HepG2 (cell line): Measurements from ENCODE around the gene ZIC3. TPM values are rescaled to one million over a fixed set of nuclear protein-coding genes. Genes with fewer than 3 reads are reported as not detected.

Experiments used
- ATAC-seq: fragments of 200-7000 bp; cut with Tn5 transposase; 3 replicates; pipeline ENCODE4 v1.9.1; 2020; ENCODE audit warnings: mild to moderate bottlenecking, moderate library complexity
- BruUV-seq: library from RNA; stranded (reverse); fragments of 400-500 nt; replicated peaks from 2 replicates; lab custom pipeline; 2021; lab: Mats Ljungman, UMichigan
- CTCF ChIA-PET: fragments of 300-600 bp; formaldehyde crosslinking; extraction: SDS; loops from one replicate; lab custom pipeline; 2021; ENCODE audit warnings: low total read pairs, inconsistent platforms, low intra/inter-chr PET ratio; lab: Yijun Ruan, JAX
- POLR2A ChIA-PET: fragments of 350-600 bp; sonication (Branson Sonifier 250); formaldehyde crosslinking; loops from one replicate; lab custom pipeline; 2020; ENCODE audit warnings: antibody characterized with exemption, inconsistent platforms; lab: Yijun Ruan, JAX
- DNase-seq: peaks from one replicate; pipeline ENCODE4 v3.0.0-alpha.2; 2015; ENCODE audit warnings: low spot score
- FAIRE-seq: peaks from 3 replicates; lab custom pipeline; 2011; peaks lifted over from hg19 to GRCh38; lab: Jason Lieb, UNC
- H2AFZ ChIP-seq: one replicate; pipeline ENCODE4 v1.6.1; 2011; ENCODE audit warnings: low read length, inconsistent platforms
- H3K27ac ChIP-seq: fragments of 300-600 bp; 3 replicates; pipeline ENCODE4 v1.8.0; 2011; ENCODE audit warnings: mixed run types, mild to moderate bottlenecking, mixed read lengths, low read length, inconsistent platforms; ENCODE audit not compliant: insufficient read depth; ENCODE audit errors: extremely low read length
- H3K27me3 ChIP-seq, 2 experiments: fragments of 200-600 bp in 1 of 2; 2 replicates in 1 of 2; 3 replicates in 1 of 2; pipeline versions ENCODE4 v1.6.0 to v1.8.0; 2011; ENCODE audit warnings: low read length in 2 of 2, mild to moderate bottlenecking in 2 of 2, moderate library complexity in 2 of 2, inconsistent platforms in 1 of 2; ENCODE audit not compliant: insufficient read depth in 2 of 2, control insufficient read depth in 1 of 2
- H3K36me3 ChIP-seq, 2 experiments: fragments of 200-600 bp in 1 of 2; replicated peaks in 1 of 2; 2 replicates in 1 of 2; 3 replicates in 1 of 2; pipeline versions ENCODE4 v1.5.1 to v1.8.0; 2011; ENCODE audit warnings: low read length in 2 of 2, inconsistent platforms in 1 of 2; ENCODE audit not compliant: insufficient read depth in 2 of 2, control insufficient read depth in 1 of 2
- H3K4me1 ChIP-seq: 2 replicates; pipeline ENCODE4 v1.5.1; 2012; ENCODE audit warnings: low read length, inconsistent platforms; ENCODE audit not compliant: insufficient read depth
- H3K4me2 ChIP-seq: 2 replicates; pipeline ENCODE4 v1.6.0; 2011; ENCODE audit warnings: low read depth, low read length, inconsistent platforms
- H3K4me3 ChIP-seq, 3 experiments: fragments of 200-600 bp in 1 of 3; sonication (generic), shearing (Covaris generic) in 1 of 3; replicated peaks in 1 of 3; 2 replicates each; pipeline ENCODE4 v1.5.1; 2011 to 2016; ENCODE audit warnings: low read length in 3 of 3, inconsistent platforms in 2 of 3, low read depth in 2 of 3, mild to moderate bottlenecking in 2 of 3, control low read depth in 1 of 3, mixed read lengths in 1 of 3; ENCODE audit not compliant: insufficient read depth in 1 of 3
- H3K79me2 ChIP-seq: one replicate; pipeline ENCODE4 v1.6.1; 2011; ENCODE audit warnings: low read length, inconsistent platforms; ENCODE audit not compliant: insufficient read depth
- H3K9ac ChIP-seq: 2 replicates; pipeline ENCODE4 v1.6.0; 2011; ENCODE audit warnings: mild to moderate bottlenecking, low read depth, low read length, inconsistent platforms; ENCODE audit not compliant: insufficient read depth
- H3K9me3 ChIP-seq: 2 replicates; pipeline ENCODE4 v1.5.1; 2012; ENCODE audit warnings: mild to moderate bottlenecking, low read length
- H4K20me1 ChIP-seq: 2 replicates; pipeline ENCODE4 v1.6.0; 2011; ENCODE audit warnings: inconsistent platforms, mild to moderate bottlenecking, low read length, moderate library complexity; ENCODE audit not compliant: insufficient read depth
- ATF3 ChIP-seq: sonication (generic); formaldehyde crosslinking; IDR thresholded peaks from 2 replicates; pipeline ENCODE4 v1.4.0; 2020; ENCODE audit warnings: missing genetic modification reagents
- ESRRA ChIP-seq: sonication (generic); formaldehyde crosslinking; IDR thresholded peaks from 2 replicates; pipeline ENCODE4 v1.5.1; 2020; ENCODE audit warnings: mild to moderate bottlenecking, low read depth, missing genetic modification reagents
- HNF4A ChIP-seq: sonication (generic); formaldehyde crosslinking; IDR thresholded peaks from 2 replicates; pipeline ENCODE4 v1.4.0; 2020; ENCODE audit warnings: missing genetic modification reagents
- KDM4B ChIP-seq: sonication (generic); formaldehyde crosslinking; IDR thresholded peaks from 2 replicates; pipeline ENCODE4 v1.4.0; 2020; ENCODE audit warnings: missing genetic modification reagents
- MEIS1 ChIP-seq: sonication (generic); formaldehyde crosslinking; IDR thresholded peaks from 2 replicates; pipeline ENCODE4 v1.9.0; 2021; ENCODE audit warnings: mild to moderate bottlenecking, missing genetic modification reagents, moderate library complexity, borderline replicate concordance
- NAIF1 ChIP-seq: sonication (generic); formaldehyde crosslinking; IDR thresholded peaks from 2 replicates; pipeline ENCODE4 v1.5.0; 2020; ENCODE audit warnings: mild to moderate bottlenecking, missing genetic modification reagents, borderline replicate concordance
- NCOA5 ChIP-seq: sonication (generic); formaldehyde crosslinking; IDR thresholded peaks from 2 replicates; pipeline ENCODE4 v1.4.0; 2020; ENCODE audit warnings: missing genetic modification reagents
- PCBP2 ChIP-seq: fragments of 200-400 bp; formaldehyde crosslinking; optimal IDR thresholded peaks from 2 replicates; pipeline ENCODE3; 2018; ENCODE audit warnings: low read length, low read depth; ENCODE audit not compliant: poor library complexity, severe bottlenecking
- PRPF4 ChIP-seq: fragments of 200-400 bp; formaldehyde crosslinking; IDR thresholded peaks from 2 replicates; pipeline ENCODE4 v1.6.1; 2016; ENCODE audit warnings: low read length, low read depth; ENCODE audit not compliant: poor library complexity, severe bottlenecking
- RERE ChIP-seq: IDR thresholded peaks from 2 replicates; pipeline ENCODE4 v1.6.1; 2016; ENCODE audit warnings: low read depth, missing genetic modification reagents, missing compliant biosample characterization
- SMYD3 ChIP-seq: sonication (generic); formaldehyde crosslinking; IDR thresholded peaks from 2 replicates; pipeline ENCODE4 v1.8.1; 2023; ENCODE audit warnings: mild to moderate bottlenecking, missing genetic modification reagents
- SNAPC2 ChIP-seq: sonication (generic); formaldehyde crosslinking; IDR thresholded peaks from 2 replicates; pipeline ENCODE4 v1.8.1; 2022; ENCODE audit warnings: mild to moderate bottlenecking, missing genetic modification reagents
- SP140L ChIP-seq: sonication (generic); formaldehyde crosslinking; IDR thresholded peaks from 2 replicates; pipeline ENCODE4 v1.4.0; 2020; ENCODE audit warnings: missing genetic modification reagents, borderline replicate concordance
- ZC3H13 ChIP-seq: sonication (generic); formaldehyde crosslinking; IDR thresholded peaks from 2 replicates; pipeline ENCODE4 v1.8.1; 2023; ENCODE audit warnings: mild to moderate bottlenecking, missing genetic modification reagents, moderate library complexity
- ZNF138 ChIP-seq: sonication (generic); formaldehyde crosslinking; IDR thresholded peaks from 2 replicates; pipeline ENCODE4 v1.5.0; 2020; ENCODE audit warnings: mild to moderate bottlenecking, low read depth, missing genetic modification reagents
- ZNF296 ChIP-seq: sonication (generic); formaldehyde crosslinking; conservative IDR thresholded peaks from 2 replicates; pipeline ENCODE4 v1.5.0; 2020; ENCODE audit warnings: mild to moderate bottlenecking, missing genetic modification reagents
- ZNF333 ChIP-seq: sonication (generic); formaldehyde crosslinking; IDR thresholded peaks from 2 replicates; pipeline ENCODE4 v1.4.0; 2020; ENCODE audit warnings: mild to moderate bottlenecking, missing genetic modification reagents, borderline replicate concordance
- ZNF768 ChIP-seq: sonication (generic); formaldehyde crosslinking; IDR thresholded peaks from 2 replicates; pipeline ENCODE4 v1.4.0; 2020; ENCODE audit warnings: missing genetic modification reagents
- WGBS: methylation state at CpG from one replicate; pipeline ENCODE4 v1.1.6; 2017; ENCODE audit warnings: low lambda C conversion rate; 5-methylcytosine and 5-hydroxymethylcytosine counted together
- in situ Hi-C: cut with HindIII; loops from 2 replicates; pipeline ENCODE4 v1.10.0; 2017; ENCODE audit warnings: low pct_unique_long_range_greater_than_20kb; ENCODE audit not compliant: extremely low pct_ligation_motif_present
- intact Hi-C: fragments of 100-400 bp; cut with micrococcal nuclease; formaldehyde crosslinking; loops from one replicate; pipeline ENCODE4 v1.10.0; 2022; ENCODE audit not compliant: unreplicated experiment
- polyA plus RNA-seq, 8 experiments: library from polyadenylated mRNA; depleted of rRNA in 3 of 8; stranded (reverse) in 7 of 8; unstranded in 1 of 8; fragments of >200 nt; fragmentation: Illumina TruSeq in 4 of 8; extraction: Trizol in 4 of 8; gene quantifications; 2 replicates each; pipeline versions ENCODE4 v1.2.1 to v1.2.3, GENCODE V29; 2011 to 2016; ENCODE audit warnings: low read depth in 4 of 8, missing spikeins in 1 of 8, mixed read lengths in 1 of 8; ENCODE audit not compliant: insufficient read depth in 1 of 8
- total RNA-seq, 5 experiments: library from RNA; depleted of rRNA; stranded (reverse); fragments of >200 nt; fragmentation: Illumina TruSeq; extraction: Trizol; gene quantifications; 2 replicates each; pipeline ENCODE4 v1.2.3, GENCODE V29; 2016; ENCODE audit warnings: low read depth in 1 of 5
- TF ChIP-seq, protein P1 (sequence below): sonication (generic); formaldehyde crosslinking; IDR thresholded peaks from 2 replicates; pipeline ENCODE4 v1.5.0; 2020; ENCODE audit warnings: missing genetic modification reagents, mild to moderate bottlenecking, borderline replicate concordance

ZIC3 gene
- total and polyA plus RNA-seq, 2 of the 13 experiments (the other 11 are each of a cell fraction or from before 2014, with no cell fraction given): not detected

DNA sequence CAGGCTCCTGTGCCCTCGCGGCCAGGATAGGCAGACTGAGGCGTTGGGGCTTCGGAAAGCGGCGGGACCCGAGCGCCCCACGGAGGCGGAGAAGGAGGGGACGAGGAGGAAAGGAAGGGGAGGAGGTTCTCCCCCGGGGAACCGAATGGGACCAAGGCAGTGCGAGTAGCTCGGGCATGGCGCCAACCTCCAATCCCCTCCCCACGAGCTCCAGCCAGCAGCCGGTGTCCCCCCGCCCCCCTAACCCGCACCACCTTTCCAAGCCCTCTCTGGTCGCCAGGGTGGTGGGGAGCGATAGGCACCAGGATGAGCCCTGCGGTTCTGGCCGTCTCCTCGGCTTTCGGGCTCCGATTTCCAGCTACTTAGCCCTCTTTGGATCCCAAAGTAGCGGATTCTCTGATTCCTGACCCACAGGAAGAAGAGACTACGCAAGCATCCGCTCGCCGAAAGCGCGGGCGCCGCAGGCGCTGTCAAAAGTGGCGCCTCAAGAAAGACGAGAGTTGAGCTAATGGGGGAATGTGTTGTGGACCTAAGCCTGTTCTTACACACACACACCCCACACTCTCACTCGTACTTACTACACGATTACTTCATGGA is 15.2 kb upstream of the ZIC3 start:
- WGBS: 63% methylated on average over 11 of the region's 41 CpGs
- no peak for TF ChIP-seq MEIS1 (CRISPR knock-in tag)
- TF ChIP-seq ESRRA: no peak
- TF ChIP-seq ZNF296 (CRISPR knock-in tag): no peak
- no peak for TF ChIP-seq ZNF138
- TF ChIP-seq ZC3H13 (CRISPR knock-in tag): no peak
- no peak for TF ChIP-seq ZNF333
- TF ChIP-seq ATF3: no peak
- no peak for TF ChIP-seq NAIF1 (CRISPR knock-in tag)
- TF ChIP-seq SNAPC2 (CRISPR knock-in tag): no peak
- no peak for TF ChIP-seq RERE (CRISPR knock-in tag)
- no peak for TF ChIP-seq PCBP2
- TF ChIP-seq KDM4B (CRISPR knock-in tag): no peak
- TF ChIP-seq HNF4A (CRISPR knock-in tag): no peak
- TF ChIP-seq NCOA5: no peak
- no peak for TF ChIP-seq SP140L
- TF ChIP-seq SMYD3: no peak
- no peak for TF ChIP-seq ZNF768 (CRISPR knock-in tag)
- TF ChIP-seq, protein P1, sequence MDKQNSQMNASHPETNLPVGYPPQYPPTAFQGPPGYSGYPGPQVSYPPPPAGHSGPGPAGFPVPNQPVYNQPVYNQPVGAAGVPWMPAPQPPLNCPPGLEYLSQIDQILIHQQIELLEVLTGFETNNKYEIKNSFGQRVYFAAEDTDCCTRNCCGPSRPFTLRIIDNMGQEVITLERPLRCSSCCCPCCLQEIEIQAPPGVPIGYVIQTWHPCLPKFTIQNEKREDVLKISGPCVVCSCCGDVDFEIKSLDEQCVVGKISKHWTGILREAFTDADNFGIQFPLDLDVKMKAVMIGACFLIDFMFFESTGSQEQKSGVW: no peak
- TF ChIP-seq PRPF4: no peak
- no peak for ATAC-seq
- Histone ChIP-seq H3K4me2 (no peak overlapping the region), H3K9ac (no peak overlapping the region), H3K9me3 (no peaks in the 10 kb centered on the region), H3K4me3 (no peak overlapping the region), H4K20me1 (no peaks in the 10 kb centered on the region), H3K27me3 (peaks cover 0 to 2% of the 10 kb centered on the region in 2 experiments; a peak in 2 of 5 replicates), H2AFZ (no peak overlapping the region), H3K4me1 (no peaks in the 10 kb centered on the region), H3K79me2 (no peaks in the 10 kb centered on the region), H3K27ac (no peak overlapping the region), H3K36me3 (no peaks in the 10 kb centered on the region)
- CTCF ChIA-PET: no interaction called here
- in situ Hi-C loops (no loop called here), intact Hi-C loops (no loop called here)
- POLR2A ChIA-PET: no interaction called here
- no peak for DNase-seq
- no peak for FAIRE-seq
- BruUV-seq: no TSS peak
